Endothelial cell of umbilical vein (primary cell): ENCODE results near the gene ZC3HAV1L. TPM values are rescaled to one million over a fixed set of nuclear protein-coding genes. Genes with fewer than 3 reads are reported as not detected.

Experiments
- BruUV-seq: library from RNA; stranded (reverse); fragments of 400-500 nt; replicated peaks from 2 replicates; lab custom pipeline; 2021; lab: Mats Ljungman, UMichigan
- CTCF ChIA-PET: fragments of 300-600, 350-600 bp; sonication (Branson Sonifier 250); formaldehyde crosslinking; loops from one replicate; lab custom pipeline; 2021; ENCODE audit warnings: antibody characterized with exemption, inconsistent platforms; lab: Charles Lee
- POLR2A ChIA-PET: fragments of 300-600, 350-600 bp; sonication (Branson Sonifier 250); formaldehyde crosslinking; loops from one replicate; lab custom pipeline; 2021; ENCODE audit warnings: antibody characterized with exemption, inconsistent platforms; lab: Charles Lee
- DNase-seq: peaks from one replicate; pipeline ENCODE4 v3.0.0-alpha.2; 2011; ENCODE audit warnings: low read depth, low spot score
- FAIRE-seq: peaks from 2 replicates; lab custom pipeline; 2011; peaks lifted over from hg19 to GRCh38; lab: Jason Lieb, UNC
- H2AFZ ChIP-seq: 2 replicates; pipeline ENCODE4 v1.6.0; 2012; ENCODE audit warnings: low read depth, low read length, control low read depth, inconsistent platforms
- H3K27ac ChIP-seq: 2 replicates; pipeline ENCODE4 v1.5.1; 2011; ENCODE audit warnings: low read depth, mild to moderate bottlenecking, control low read depth, low read length, moderate library complexity; ENCODE audit not compliant: insufficient read depth
- H3K27me3 ChIP-seq, 2 experiments: 2 replicates each; pipeline versions ENCODE4 v1.6.0 to v1.6.1; 2011; ENCODE audit warnings: low read length in 2 of 2, mixed read lengths in 1 of 2; ENCODE audit not compliant: control insufficient read depth in 2 of 2, insufficient read depth in 2 of 2
- H3K36me3 ChIP-seq, 2 experiments: 2 replicates in 1 of 2; 3 replicates in 1 of 2; pipeline ENCODE4 v1.5.1; 2011; ENCODE audit warnings: low read length in 2 of 2, mild to moderate bottlenecking in 1 of 2, moderate library complexity in 1 of 2; ENCODE audit not compliant: control insufficient read depth in 2 of 2, insufficient read depth in 2 of 2; ENCODE audit errors: extremely low read depth in 1 of 2
- H3K4me1 ChIP-seq: 3 replicates; pipeline ENCODE4 v1.5.1; 2011; ENCODE audit warnings: mild to moderate bottlenecking, low read length; ENCODE audit not compliant: control insufficient read depth, insufficient read depth; ENCODE audit errors: extremely low read depth
- H3K4me2 ChIP-seq: 2 replicates; pipeline ENCODE4 v1.6.1; 2011; ENCODE audit warnings: low read length, control low read depth, mixed read lengths; ENCODE audit not compliant: insufficient read depth
- H3K4me3 ChIP-seq, 3 experiments: fragments of 200-600 bp in 1 of 3; sonication (generic), shearing (Covaris generic) in 1 of 3; replicated peaks in 1 of 3; 2 replicates each; pipeline ENCODE4 v1.5.1; 2011 to 2016; ENCODE audit warnings: control low read depth in 3 of 3, low read length in 3 of 3, mild to moderate bottlenecking in 2 of 3, inconsistent platforms in 1 of 3, low read depth in 1 of 3, moderate library complexity in 1 of 3; ENCODE audit not compliant: insufficient read depth in 1 of 3
- H3K79me2 ChIP-seq: 2 replicates; pipeline ENCODE4 v1.6.0; 2012; ENCODE audit warnings: low read length, inconsistent platforms; ENCODE audit not compliant: control insufficient read depth, insufficient read depth
- H3K9ac ChIP-seq: replicated peaks from 2 replicates; pipeline ENCODE3; 2011; ENCODE audit warnings: low read length, control low read depth; ENCODE audit not compliant: insufficient read depth; ENCODE audit errors: extremely low read depth
- H3K9me1 ChIP-seq: replicated peaks from 3 replicates; pipeline ENCODE4 v1.6.0; 2011; ENCODE audit warnings: mild to moderate bottlenecking, low read length; ENCODE audit not compliant: control insufficient read depth, insufficient read depth; ENCODE audit errors: extremely low read depth
- H3K9me3 ChIP-seq: replicated peaks from 2 replicates; pipeline ENCODE4 v1.5.1; 2012; ENCODE audit warnings: low read length, inconsistent platforms; ENCODE audit not compliant: control insufficient read depth, insufficient read depth
- H4K20me1 ChIP-seq: replicated peaks from 2 replicates; pipeline ENCODE3; 2011; ENCODE audit warnings: mild to moderate bottlenecking, low read length; ENCODE audit not compliant: control insufficient read depth, insufficient read depth; ENCODE audit errors: extremely low read depth
- EZH2 ChIP-seq: IDR thresholded peaks from 2 replicates; pipeline ENCODE4 v1.6.1; 2012; ENCODE audit warnings: borderline replicate concordance, low read depth, mild to moderate bottlenecking, moderate library complexity, low read length, inconsistent platforms; ENCODE audit not compliant: severe bottlenecking
- FOS ChIP-seq: IDR thresholded peaks from 2 replicates; pipeline ENCODE4 v1.6.1; 2011; ENCODE audit warnings: mild to moderate bottlenecking, low read length, moderate library complexity, borderline replicate concordance; ENCODE audit not compliant: insufficient read depth
- GATA2 ChIP-seq: IDR thresholded peaks from 2 replicates; pipeline ENCODE4 v1.7.0; 2011; ENCODE audit warnings: low read depth, mild to moderate bottlenecking, moderate library complexity, mixed read lengths, low read length; ENCODE audit not compliant: insufficient read length, insufficient read depth
- JUN ChIP-seq: IDR thresholded peaks from 2 replicates; pipeline ENCODE4 v1.6.1; 2011; ENCODE audit warnings: borderline replicate concordance, low read depth; ENCODE audit not compliant: insufficient read length, insufficient read depth
- MYC ChIP-seq: IDR thresholded peaks from one replicate; pipeline ENCODE4 v1.6.1; 2011; ENCODE audit warnings: mild to moderate bottlenecking, low read depth, low read length
- POLR2A ChIP-seq: IDR thresholded peaks from 2 replicates; pipeline ENCODE4 v1.6.1; 2012; ENCODE audit warnings: low read depth, mild to moderate bottlenecking, control low read depth, low read length
- POLR2AphosphoS5 ChIP-seq: IDR thresholded peaks from 2 replicates; pipeline ENCODE4 v1.6.1; 2012; ENCODE audit warnings: low read depth, mild to moderate bottlenecking, control low read depth, low read length, moderate library complexity; ENCODE audit not compliant: insufficient read depth
- dilution Hi-C: fragments of 300-500 bp; cut with MboI; formaldehyde crosslinking; loops from one replicate; pipeline ENCODE4 v1.15.0; 2019; ENCODE audit warnings: low sequenced_read_pairs; ENCODE audit not compliant: extremely low pct_ligation_motif_present
- intact Hi-C: fragments of 100-400 bp; cut with micrococcal nuclease; formaldehyde crosslinking; loops from one replicate; pipeline ENCODE4 v1.10.0; 2022
- polyA plus RNA-seq, 4 experiments: library from polyadenylated mRNA; depleted of rRNA in 3 of 4; stranded (reverse) in 3 of 4; unstranded in 1 of 4; fragments of >200 nt; gene quantifications; 2 replicates each; pipeline versions ENCODE4 v1.2.1 to v1.2.3, GENCODE V29; 2011 to 2012; ENCODE audit warnings: missing spikeins in 1 of 4
- total RNA-seq: library from RNA; stranded (reverse); gene quantifications from 2 replicates; pipeline ENCODE4 v1.2.3, GENCODE V29; 2021
- TF ChIP-seq, protein P1 (sequence below): IDR thresholded peaks from 2 replicates; pipeline ENCODE4 v1.6.1; 2011; ENCODE audit not compliant: insufficient read depth, insufficient read length
- TF ChIP-seq, protein P2 (sequence below), 2 donors: IDR thresholded peaks; 1 replicate in 1 of 2; 2 replicates in 1 of 2; pipeline ENCODE4 v1.5.1; 2011; ENCODE audit warnings: low read length in 2 of 2, mild to moderate bottlenecking in 2 of 2, moderate library complexity in 2 of 2, control low read depth in 1 of 2, inconsistent platforms in 1 of 2, low read depth in 1 of 2; ENCODE audit not compliant: insufficient read depth in 1 of 2; ENCODE audit errors: extremely low read depth in 1 of 2

Gene ZC3HAV1L
- total and polyA plus RNA-seq, 2 donors (not counting 3 experiments of a cell fraction or from before 2014, with no cell fraction given): 15.9 to 25.7 TPM

DNA sequence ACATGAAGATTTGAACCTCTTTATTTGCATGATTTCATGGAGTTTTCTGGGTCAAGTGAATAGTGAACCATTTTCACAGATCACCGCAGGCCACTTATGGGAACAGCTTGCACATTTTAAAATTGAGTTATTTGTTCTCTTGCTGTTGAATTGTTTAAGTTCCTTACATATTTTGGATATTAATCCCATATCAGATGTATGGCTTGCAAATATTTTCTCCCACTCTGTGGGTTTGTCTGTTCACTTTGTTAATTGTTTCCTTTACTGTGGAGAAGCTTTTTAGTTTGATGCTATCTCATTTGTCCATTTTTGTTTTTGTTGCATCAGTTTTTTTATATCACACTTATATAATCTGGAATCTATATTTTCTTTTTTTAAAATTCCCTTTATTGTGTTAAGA, 14.1 kb upstream of the ZC3HAV1L start:
- dilution Hi-C loops (no loop called here), intact Hi-C loops (no loop called here)
- no peaks in the 10 kb centered on the region for H3K9me1 ChIP-seq
- no peaks in the 10 kb centered on the region for H3K27me3 ChIP-seq
- H3K79me2 ChIP-seq: no peaks in the 10 kb centered on the region
- H3K9ac ChIP-seq: no peak overlapping the region
- ChIA-PET POLR2A (no interaction called here), CTCF (interaction anchor here (1.0 to 1.5 kb wide), 3 partner anchors 12 to 25 kb away, joined by 3 to 7 read pairs (median 3); no protein-coding TSS in a partner anchor)
- no peaks in the 10 kb centered on the region for H3K4me1 ChIP-seq
- TF ChIP-seq, protein P1, sequence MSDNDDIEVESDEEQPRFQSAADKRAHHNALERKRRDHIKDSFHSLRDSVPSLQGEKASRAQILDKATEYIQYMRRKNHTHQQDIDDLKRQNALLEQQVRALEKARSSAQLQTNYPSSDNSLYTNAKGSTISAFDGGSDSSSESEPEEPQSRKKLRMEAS: no peak
- no peak for TF ChIP-seq POLR2AphosphoS5
- no peak for TF ChIP-seq JUN
- TF ChIP-seq, protein P2, sequence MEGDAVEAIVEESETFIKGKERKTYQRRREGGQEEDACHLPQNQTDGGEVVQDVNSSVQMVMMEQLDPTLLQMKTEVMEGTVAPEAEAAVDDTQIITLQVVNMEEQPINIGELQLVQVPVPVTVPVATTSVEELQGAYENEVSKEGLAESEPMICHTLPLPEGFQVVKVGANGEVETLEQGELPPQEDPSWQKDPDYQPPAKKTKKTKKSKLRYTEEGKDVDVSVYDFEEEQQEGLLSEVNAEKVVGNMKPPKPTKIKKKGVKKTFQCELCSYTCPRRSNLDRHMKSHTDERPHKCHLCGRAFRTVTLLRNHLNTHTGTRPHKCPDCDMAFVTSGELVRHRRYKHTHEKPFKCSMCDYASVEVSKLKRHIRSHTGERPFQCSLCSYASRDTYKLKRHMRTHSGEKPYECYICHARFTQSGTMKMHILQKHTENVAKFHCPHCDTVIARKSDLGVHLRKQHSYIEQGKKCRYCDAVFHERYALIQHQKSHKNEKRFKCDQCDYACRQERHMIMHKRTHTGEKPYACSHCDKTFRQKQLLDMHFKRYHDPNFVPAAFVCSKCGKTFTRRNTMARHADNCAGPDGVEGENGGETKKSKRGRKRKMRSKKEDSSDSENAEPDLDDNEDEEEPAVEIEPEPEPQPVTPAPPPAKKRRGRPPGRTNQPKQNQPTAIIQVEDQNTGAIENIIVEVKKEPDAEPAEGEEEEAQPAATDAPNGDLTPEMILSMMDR (IDR thresholded peaks at IDR 0.05; ENCODE audit: extremely low read depth in 1 of 2, insufficient read depth in 1 of 2, low read depth in 1 of 2, low read length in 2 of 2): no peak
- TF ChIP-seq FOS: no peak
- TF ChIP-seq MYC: no peak
- TF ChIP-seq GATA2: no peak
- no peak for TF ChIP-seq POLR2A
- no peak for TF ChIP-seq EZH2
- no peak for FAIRE-seq
- no peak overlapping the region for H3K4me3 ChIP-seq
- no peak for DNase-seq
- no peaks in the 10 kb centered on the region for H3K9me3 ChIP-seq
- peaks cover 8 to 16% of the 10 kb centered on the region in 2 experiments for H3K36me3 ChIP-seq
- H2AFZ ChIP-seq: no peak overlapping the region
- no peaks in the 10 kb centered on the region for H4K20me1 ChIP-seq
- no peak overlapping the region for H3K27ac ChIP-seq
- BruUV-seq: no TSS peak
- no peak overlapping the region for H3K4me2 ChIP-seq
